GM12892 (cell line): ENCODE data around the gene SCRN3.

Experiments used
- POLR2A ChIP-seq: IDR thresholded peaks from 2 replicates; pipeline ENCODE4 v1.6.1; 2011; ENCODE audit warnings: low read depth, low read length, control low read depth
- POLR2AphosphoS5 ChIP-seq: IDR thresholded peaks from 2 replicates; pipeline ENCODE4 v1.6.1; 2011; ENCODE audit warnings: low read depth, low read length, control low read depth
- TAF1 ChIP-seq: IDR thresholded peaks from 2 replicates; pipeline ENCODE4 v1.6.1; 2011; ENCODE audit warnings: low read depth, mild to moderate bottlenecking, control low read depth, low read length, borderline replicate concordance

DNA sequence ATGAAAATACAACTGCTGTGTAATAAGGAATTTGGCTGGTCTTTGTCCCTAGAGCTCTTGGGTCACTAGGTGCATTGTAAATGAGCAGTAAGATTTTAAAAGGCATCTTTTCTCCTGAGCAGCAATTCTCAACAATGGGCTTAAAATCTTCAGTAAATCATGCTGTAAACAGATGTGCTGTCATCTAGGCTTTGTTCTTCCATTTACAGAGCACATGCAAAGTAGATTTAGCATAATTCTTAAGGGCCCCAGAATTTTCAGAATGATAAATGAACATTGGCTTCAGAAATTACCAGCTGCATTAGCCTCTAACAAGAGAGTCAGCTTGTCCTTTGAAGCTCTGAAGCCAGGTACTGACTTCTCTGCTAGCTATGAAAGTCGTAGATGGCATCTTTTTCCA is 26.8 kb upstream of the SCRN3 start:
- TF ChIP-seq POLR2A = no peak
- no peak for TF ChIP-seq TAF1
- TF ChIP-seq POLR2AphosphoS5 = no peak
